HG03159 (cell line): Measurements from ENCODE around the gene PGLYRP3.

Experiments used
- ATAC-seq: cut with Tn5 transposase; IDR thresholded peaks from one replicate; pipeline ENCODE4 v1.9.1; 2021; ENCODE audit warnings: mild to moderate bottlenecking, moderate library complexity; ENCODE audit not compliant: unreplicated experiment

PGLYRP3 gene

GRCh38 chr1:153312570-153313186, at the start of gene PGLYRP3:
PGLYRP3 (minus strand) TSS chr1:153312952; CDS start chr1:153310665, 2,287 bp downstream.
- ATAC-seq, result no peak

GRCh38 chr1:153362187-153362775, 49.5 kb upstream of the PGLYRP3 start:
- no peak for ATAC-seq

- no peak for ATAC-seq
These were observed 48.8 kb upstream of the PGLYRP3 start for GRCh38 chr1:153361480-153362109.

GRCh38 chr1:153360592-153361479, 48.1 kb upstream of the PGLYRP3 start:
- ATAC-seq, result no peak

GRCh38 chr1:153360190-153360589, 47.4 kb upstream of the PGLYRP3 start:
- ATAC-seq, result no peak

- ATAC-seq, result no peak
These were observed 46.5 kb upstream of the PGLYRP3 start for GRCh38 chr1:153359241-153359640.

GRCh38 chr1:153358691-153358975, 45.9 kb upstream of the PGLYRP3 start:
- no peak for ATAC-seq

GRCh38 chr1:153357853-153358690, 45.3 kb upstream of the PGLYRP3 start, which contains the start of gene S100A9:
S100A9 (plus strand) TSS chr1:153357854; CDS start chr1:153358284, 430 bp downstream.
- no peak for ATAC-seq

GRCh38 chr1:153357076-153357852, 44.5 kb upstream of the PGLYRP3 start:
- ATAC-seq, result no peak

- ATAC-seq, result no peak
These were observed 43.8 kb upstream of the PGLYRP3 start for GRCh38 chr1:153356392-153357075.

- ATAC-seq, result no peak
These were observed 42.8 kb upstream of the PGLYRP3 start for GRCh38 chr1:153355445-153356071.

GRCh38 chr1:153354515-153355193, 41.9 kb upstream of the PGLYRP3 start:
- no peak for ATAC-seq

GRCh38 chr1:153353226-153353947, 40.6 kb upstream of the PGLYRP3 start:
- ATAC-seq, result no peak

GRCh38 chr1:153352523-153352922, 39.8 kb upstream of the PGLYRP3 start:
- no peak for ATAC-seq

GRCh38 chr1:153350321-153350957, 37.7 kb upstream of the PGLYRP3 start:
- ATAC-seq, result no peak

- ATAC-seq, result no peak
These were observed 36.9 kb upstream of the PGLYRP3 start for GRCh38 chr1:153349363-153350320.
